COR-L47 (cell line): ENCODE data around the gene SDC4.

Experiments used
- DNase-seq: peaks from one replicate; lab custom pipeline; 2025; lab: John Stamatoyannopoulos, UW

The SDC4 gene

GRCh38 chr20:45347936-45348778 is at the start of gene SDC4:
SDC4 (minus strand) TSS chr20:45348424; CDS start chr20:45348384, 40 bp downstream.
- peak; percentile 41 for DNase-seq

GRCh38 chr20:45395114-45395415 is 46.8 kb upstream of the SDC4 start:
- no peak for DNase-seq

- DNase-seq, result no peak
Observed at GRCh38 chr20:45394221-45395113, 46.2 kb upstream of the SDC4 start.

- peak; percentile 16 for DNase-seq
Observed at GRCh38 chr20:45392733-45393132, 44.5 kb upstream of the SDC4 start.

- no peak for DNase-seq
Observed at GRCh38 chr20:45391559-45391958, 43.3 kb upstream of the SDC4 start.

GRCh38 chr20:45390931-45391330 is 42.7 kb upstream of the SDC4 start:
- no peak for DNase-seq

GRCh38 chr20:45387274-45387673 is 39.0 kb upstream of the SDC4 start:
- no peak for DNase-seq

- no peak for DNase-seq
Observed at GRCh38 chr20:45378191-45378590, 30.0 kb upstream of the SDC4 start, which contains the start of gene TP53TG5. TP53TG5 (minus strand) TSS chr20:45378325; CDS start chr20:45378236, 89 bp downstream.

GRCh38 chr20:45377269-45377668 is 29.0 kb upstream of the SDC4 start:
- DNase-seq, result no peak

GRCh38 chr20:45374966-45375365 is 26.7 kb upstream of the SDC4 start:
- no peak for DNase-seq

GRCh38 chr20:45374101-45374467 is 25.9 kb upstream of the SDC4 start:
- no peak for DNase-seq

- DNase-seq, result peak; percentile 83
Observed at GRCh38 chr20:45373353-45374100, 25.3 kb upstream of the SDC4 start.

- DNase-seq, result no peak
Observed at GRCh38 chr20:45372646-45373352, 24.6 kb upstream of the SDC4 start.

GRCh38 chr20:45372241-45372640 is 24.0 kb upstream of the SDC4 start:
- no peak for DNase-seq

GRCh38 chr20:45370571-45371160 is 22.4 kb upstream of the SDC4 start:
- DNase-seq, result no peak

GRCh38 chr20:45368221-45368980 is 20.2 kb upstream of the SDC4 start:
- DNase-seq, result no peak

GRCh38 chr20:45367126-45367525 is 18.9 kb upstream of the SDC4 start:
- DNase-seq, result no peak

- no peak for DNase-seq
Observed at GRCh38 chr20:45366631-45367030, 18.4 kb upstream of the SDC4 start.

GRCh38 chr20:45366192-45366591 is 18.0 kb upstream of the SDC4 start:
- DNase-seq, result no peak

GRCh38 chr20:45365444-45365970 is 17.3 kb upstream of the SDC4 start:
- DNase-seq, result peak; percentile 19
